Right cardiac atrium (tissue), 5 donors: ENCODE measurements around the gene MYOM3. TPM values are rescaled to one million over a fixed set of nuclear protein-coding genes. Genes with fewer than 3 reads are reported as not detected.
"Not testable (repeated sequence)": the region's sequence is repeated elsewhere in the genome, so short reads cannot be mapped to it uniquely, and the experiment has no call there.

Experiments used
- ATAC-seq, 2 donors: fragments of 200-7000 bp; cut with Tn5 transposase; one replicate each; pipeline versions ENCODE4 v1.8.0 to v1.9.1; 2020; ENCODE audit warnings: moderate library complexity in 2 of 2, mild to moderate bottlenecking in 1 of 2
- DNase-seq, 3 donors: peaks; one replicate each; pipeline ENCODE4 v3.0.0-alpha.2; 2020
- H3K27ac ChIP-seq: one replicate; pipeline ENCODE4 v1.5.1; 2013; ENCODE audit warnings: mild to moderate bottlenecking, low read length, control low read depth, moderate library complexity
- H3K27me3 ChIP-seq: one replicate; pipeline ENCODE4 v1.6.1; 2013; ENCODE audit not compliant: control insufficient read depth, insufficient read depth
- H3K4me1 ChIP-seq: one replicate; pipeline ENCODE4 v1.6.1; 2013; ENCODE audit warnings: low read length; ENCODE audit not compliant: control insufficient read depth, insufficient read depth
- H3K4me3 ChIP-seq: one replicate; pipeline ENCODE4 v1.5.1; 2013; ENCODE audit warnings: low read length, control low read depth
- H3K9me3 ChIP-seq: one replicate; pipeline ENCODE4 v1.6.1; 2013; ENCODE audit warnings: low read length; ENCODE audit not compliant: control insufficient read depth
- WGBS: extraction: QIAGEN DNeasy Blood & Tissue Kit; methylation state at CpG from one replicate; pipeline ENCODE4 v1.1.7; 2013; 5-methylcytosine and 5-hydroxymethylcytosine counted together
- intact Hi-C, 4 donors: fragments of 100-400 bp; cut with DNase I; formaldehyde crosslinking; loops; one replicate each; pipeline versions ENCODE4 v1.11.0 to v1.14.0; 2022 to 2023
- polyA plus RNA-seq: library from polyadenylated mRNA; stranded (reverse); fragments of 200-250 nt; gene quantifications from one replicate; pipeline ENCODE4 v1.2.3, GENCODE V29; 2013
- total RNA-seq, 4 donors: library from RNA; stranded (reverse); fragmentation: NEBNext Ultra II Directional; extraction: Animal tissue kit (Norgen Biotek cat#: 25700); gene quantifications; one replicate each; pipeline ENCODE4 v1.2.1, GENCODE V29; 2021
- donor health status: healthy with polysubstance abuse.
- donor health status: DM: no; HTN: yes; CAD: no.
- donor health status: DM: no; HTN: no; CAD: no.
- donor health status: DM: no; HTN: yes; CAD: no; lungs with severe emphysema.
- donor health status: DM: yes; HTN: yes; CAD: no.

The MYOM3 gene
- total and polyA plus RNA-seq, 5 donors: 202 to 292 (median 258) TPM

GRCh38 chr1:24022581-24023361 lies 89.2 kb downstream of the MYOM3 start:
- ATAC-seq: no peak
- H3K9me3 ChIP-seq: no peaks in the 10 kb centered on the region
- no peak overlapping the region for H3K27ac ChIP-seq
- no peak overlapping the region for H3K4me3 ChIP-seq
- peaks cover 10% of the 10 kb centered on the region for H3K4me1 ChIP-seq
- intact Hi-C loops: loop anchor here in 2 of 4 donors (10.0 kb wide), 2 partner anchors 48 to 68 kb away; partner anchors contain the start of gene PNRC2 (in 1 of the 2)
- no peak for DNase-seq
- H3K27me3 ChIP-seq: no peaks in the 10 kb centered on the region
- WGBS: 83% methylated on average over 4 of the region's 4 CpGs

GRCh38 chr1:24021403-24022266 lies 90.3 kb downstream of the MYOM3 start:
- Histone ChIP-seq H3K4me1 (peaks cover 10% of the 10 kb centered on the region), H3K27ac (peak overlapping the region; percentile 48), H3K9me3 (no peaks in the 10 kb centered on the region), H3K27me3 (no peaks in the 10 kb centered on the region), H3K4me3 (no peak overlapping the region)
- 88% methylated on average over 7 of the region's 7 CpGs for WGBS
- intact Hi-C loops: loop anchor here in 2 of 4 donors (10.0 kb wide), 2 partner anchors 47 to 67 kb away; partner anchors contain the start of gene PNRC2 (in 1 of the 2)
- DNase-seq (no peak), ATAC-seq (no peak)

- ATAC-seq (no peak), DNase-seq (no peak)
- WGBS: 75% methylated on average over 3 of the region's 3 CpGs
- H3K27ac ChIP-seq: peak overlapping the region; percentile 75
- intact Hi-C loops: loop anchor here in 2 of 4 donors (10.0 kb wide), 2 partner anchors 46 to 66 kb away; partner anchors contain the start of gene PNRC2 (in 1 of the 2)
- H3K4me1 ChIP-seq: peaks cover 10% of the 10 kb centered on the region
- H3K4me3 ChIP-seq: no peak overlapping the region
- H3K9me3 ChIP-seq: no peaks in the 10 kb centered on the region
- H3K27me3 ChIP-seq: no peaks in the 10 kb centered on the region
Observed at GRCh38 chr1:24020470-24020869, 91.5 kb downstream of the MYOM3 start.

GRCh38 chr1:24020025-24020424 lies 91.9 kb downstream of the MYOM3 start:
- intact Hi-C loops: loop anchor here in 2 of 4 donors (10.0 kb wide), 2 partner anchors 45 to 65 kb away; partner anchors contain the start of gene PNRC2 (in 1 of the 2)
- Histone ChIP-seq H3K9me3 (no peaks in the 10 kb centered on the region), H3K4me3 (no peak overlapping the region), H3K27ac (peak overlapping the region; percentile 75), H3K27me3 (no peaks in the 10 kb centered on the region), H3K4me1 (peaks cover 10% of the 10 kb centered on the region)
- peak; percentile 22 to 76 (median 74) for DNase-seq
- WGBS: 52% methylated on average over 5 of the region's 5 CpGs
- ATAC-seq: no peak

- Histone ChIP-seq H3K9me3 (no peaks in the 10 kb centered on the region), H3K4me3 (no peak overlapping the region), H3K27me3 (no peaks in the 10 kb centered on the region), H3K4me1 (peaks cover 10% of the 10 kb centered on the region), H3K27ac (peak overlapping the region; percentile 93)
- WGBS: 28% methylated on average over 20 of the region's 20 CpGs
- intact Hi-C loops: loop anchor here in 2 of 4 donors (2.0 to 5.0 kb wide), 2 partner anchors 37 to 38 kb away; partner anchors contain the start of gene SRSF10 (in 2 of the 2)
- DNase-seq: peak; percentile 97 to 99 (median 98)
- ATAC-seq: peak; percentile 93 to 94
Observed at GRCh38 chr1:24018611-24019580, 93.0 kb downstream of the MYOM3 start.

GRCh38 chr1:24015221-24016210 lies 96.4 kb downstream of the MYOM3 start:
- peaks cover 7% of the 10 kb centered on the region for H3K4me1 ChIP-seq

GRCh38 chr1:24012878-24013277 lies 99.1 kb downstream of the MYOM3 start:
- H3K4me3 ChIP-seq, H3K9me3 ChIP-seq, ATAC-seq, H3K4me1 ChIP-seq, DNase-seq, H3K27ac ChIP-seq, H3K27me3 ChIP-seq, intact Hi-C loops: not testable (repeated sequence)
- WGBS: 97% methylated on average over 8 of the region's 8 CpGs

More at GRCh38 chr1:24015221-24016210, 96.4 kb downstream of the MYOM3 start:
- no peak overlapping the region for H3K4me3 ChIP-seq
- DNase-seq (no peak), ATAC-seq (peak; percentile 10 to 21)
- no peaks in the 10 kb centered on the region for H3K9me3 ChIP-seq
- intact Hi-C loops: loop anchor here in 1 of 4 donors (5.0 kb wide), 1 partner anchor 33 kb away; the partner anchor contains the start of gene SRSF10
- H3K27me3 ChIP-seq: no peaks in the 10 kb centered on the region
- peak overlapping the region; percentile 70 for H3K27ac ChIP-seq
- WGBS: 32% methylated on average over 6 of the region's 6 CpGs

GRCh38 chr1:24010650-24011049 lies 101.3 kb downstream of the MYOM3 start:
- intact Hi-C loops: no loop called here
- 54% methylated on average over 4 of the region's 5 CpGs for WGBS
- Histone ChIP-seq H3K4me1 (peaks cover 8% of the 10 kb centered on the region), H3K27ac (no peak overlapping the region), H3K27me3 (no peaks in the 10 kb centered on the region), H3K9me3 (no peaks in the 10 kb centered on the region), H3K4me3 (no peak overlapping the region)
- ATAC-seq (no peak), DNase-seq (no peak)

- H3K4me3 ChIP-seq: no peak overlapping the region
- H3K27ac ChIP-seq: no peak overlapping the region
- DNase-seq: no peak
- H3K27me3 ChIP-seq: no peaks in the 10 kb centered on the region
- no peak for ATAC-seq
- WGBS: 89% methylated on average over 1 of the region's 1 CpG
- no peaks in the 10 kb centered on the region for H3K9me3 ChIP-seq
- H3K4me1 ChIP-seq: peaks cover 8% of the 10 kb centered on the region
- intact Hi-C loops: no loop called here
Observed at GRCh38 chr1:24009406-24009805, 102.5 kb downstream of the MYOM3 start.
